HepG2 (cell line): Measurements from ENCODE around the gene COMP. TPM values are rescaled to one million over a fixed set of nuclear protein-coding genes. Genes with fewer than 3 reads are reported as not detected.

ENCODE experiments used
- AGO1 ChIP-seq: fragments of 200-400 bp; formaldehyde crosslinking; IDR thresholded peaks from 2 replicates; pipeline ENCODE4 v1.6.1; 2017; ENCODE audit warnings: mild to moderate bottlenecking, low read depth, low read length, moderate library complexity; ENCODE audit not compliant: poor library complexity, severe bottlenecking
- DNMT1 ChIP-seq: sonication (generic); formaldehyde crosslinking; IDR thresholded peaks from 2 replicates; pipeline ENCODE4 v1.5.1; 2020; ENCODE audit warnings: mild to moderate bottlenecking, missing genetic modification reagents
- HMG20B ChIP-seq: conservative IDR thresholded peaks from 2 replicates; pipeline ENCODE4 v1.6.1; 2016; ENCODE audit warnings: missing genetic modification reagents, missing compliant biosample characterization
- RBM39 ChIP-seq: fragments of 200-400 bp; formaldehyde crosslinking; IDR thresholded peaks from one replicate; pipeline ENCODE4 v1.6.1; 2018; ENCODE audit warnings: antibody characterized with exemption, mild to moderate bottlenecking, low read depth, low read length; ENCODE audit not compliant: poor library complexity, severe bottlenecking
- RFXAP ChIP-seq: sonication (generic); formaldehyde crosslinking; IDR thresholded peaks from 2 replicates; pipeline ENCODE4 v1.4.0; 2020; ENCODE audit warnings: missing genetic modification reagents, borderline replicate concordance
- RNF2 ChIP-seq: fragments of 450-650 bp; conservative IDR thresholded peaks from 2 replicates; pipeline ENCODE4 v1.6.1; 2016; ENCODE audit warnings: low read depth
- SMAD1 ChIP-seq: sonication (generic); formaldehyde crosslinking; IDR thresholded peaks from 2 replicates; pipeline ENCODE4 v1.4.0; 2020; ENCODE audit warnings: missing genetic modification reagents, low read depth, mild to moderate bottlenecking, borderline replicate concordance
- TGIF2 ChIP-seq: IDR thresholded peaks from 2 replicates; pipeline ENCODE4 v1.6.1; 2016; ENCODE audit warnings: control low read depth, missing compliant biosample characterization
- XRCC5 ChIP-seq: fragments of 200-400 bp; formaldehyde crosslinking; optimal IDR thresholded peaks from 2 replicates; pipeline ENCODE3; 2017; ENCODE audit warnings: mild to moderate bottlenecking, low read length
- ZNF234 ChIP-seq: sonication (generic); formaldehyde crosslinking; conservative IDR thresholded peaks from 2 replicates; pipeline ENCODE4 v1.5.1; 2020; ENCODE audit warnings: mild to moderate bottlenecking, missing genetic modification reagents
- polyA plus RNA-seq, 8 experiments: library from polyadenylated mRNA; depleted of rRNA in 3 of 8; stranded (reverse) in 7 of 8; unstranded in 1 of 8; fragments of >200 nt; fragmentation: Illumina TruSeq in 4 of 8; extraction: Trizol in 4 of 8; gene quantifications; 2 replicates each; pipeline versions ENCODE4 v1.2.1 to v1.2.3, GENCODE V29; 2011 to 2016; ENCODE audit warnings: low read depth in 4 of 8, missing spikeins in 1 of 8, mixed read lengths in 1 of 8; ENCODE audit not compliant: insufficient read depth in 1 of 8
- total RNA-seq, 5 experiments: library from RNA; depleted of rRNA; stranded (reverse); fragments of >200 nt; fragmentation: Illumina TruSeq; extraction: Trizol; gene quantifications; 2 replicates each; pipeline ENCODE4 v1.2.3, GENCODE V29; 2016; ENCODE audit warnings: low read depth in 1 of 5
- TF ChIP-seq, protein P1 (sequence below): sonication (generic); formaldehyde crosslinking; conservative IDR thresholded peaks from 2 replicates; pipeline ENCODE4 v1.8.0; 2022; ENCODE audit warnings: low read depth, missing genetic modification reagents
- TF ChIP-seq, protein P2 (sequence below): sonication (generic); formaldehyde crosslinking; IDR thresholded peaks from 2 replicates; pipeline ENCODE4 v1.5.0; 2020; ENCODE audit warnings: mild to moderate bottlenecking, missing genetic modification reagents
- TF ChIP-seq, protein P3 (sequence below): sonication (generic); formaldehyde crosslinking; IDR thresholded peaks from 2 replicates; pipeline ENCODE4 v1.8.0; 2022; ENCODE audit warnings: mild to moderate bottlenecking, missing genetic modification reagents, borderline replicate concordance
- TF ChIP-seq, protein P4 (sequence below): IDR thresholded peaks from 2 replicates; pipeline ENCODE4 v1.6.1; 2018; ENCODE audit warnings: missing genetic modification reagents, mild to moderate bottlenecking, missing compliant biosample characterization
- TF ChIP-seq, protein P5 (sequence below): sonication (generic); formaldehyde crosslinking; IDR thresholded peaks from 2 replicates; pipeline ENCODE4 v1.4.0; 2020; ENCODE audit warnings: missing genetic modification reagents

Gene COMP
- total and polyA plus RNA-seq, 2 of the 13 experiments (the other 11 are each of a cell fraction or from before 2014, with no cell fraction given) = 0.04 to 0.13 TPM

DNA sequence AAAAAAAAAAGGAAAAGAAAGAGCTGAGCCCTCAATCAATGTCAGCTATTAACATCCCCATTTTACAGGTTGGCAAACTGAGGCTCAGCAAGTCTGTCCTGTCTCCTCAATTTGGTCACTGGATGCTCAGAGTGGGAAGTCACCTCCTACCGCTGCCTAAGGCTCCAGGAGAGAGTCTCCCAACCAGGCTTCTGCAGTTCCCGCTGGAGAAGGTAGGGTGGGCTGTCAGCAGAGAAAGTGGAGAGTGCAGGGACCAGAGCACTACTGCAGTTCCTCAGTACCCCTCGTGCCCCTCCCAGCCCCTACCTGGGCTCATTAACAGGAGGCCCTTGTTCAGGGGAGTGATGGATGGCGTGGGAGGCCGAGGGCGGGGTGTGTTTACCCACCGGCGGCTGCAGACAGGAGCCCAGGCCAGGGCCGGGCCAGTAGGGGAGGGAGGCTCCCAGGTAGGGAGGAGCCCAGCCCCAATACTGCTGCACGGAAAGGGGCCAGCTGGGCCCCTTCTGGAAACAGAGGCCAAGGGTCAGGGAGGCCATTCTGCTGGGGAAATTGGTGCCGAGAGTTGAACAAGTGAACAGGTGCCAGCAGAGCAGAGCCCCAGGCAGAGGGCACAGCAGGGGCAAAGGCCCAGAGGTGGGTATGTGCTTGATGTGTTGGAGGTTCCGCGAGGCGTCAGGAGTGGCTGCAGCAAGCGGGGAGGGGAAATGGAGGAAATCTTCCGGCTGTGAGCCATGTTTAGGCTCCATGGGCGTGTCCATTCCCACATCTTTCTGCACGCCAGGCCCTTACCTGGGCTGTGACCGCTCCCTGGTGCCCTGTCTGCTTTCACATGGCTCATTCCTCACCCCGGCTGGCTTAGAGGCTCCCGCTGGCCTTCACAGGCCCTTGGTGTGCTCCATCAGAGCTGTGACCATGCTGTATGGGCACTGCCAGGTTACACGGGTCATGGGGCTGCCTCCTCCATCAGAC lies 7.6 kb upstream of the COMP start (continued):
- TF ChIP-seq, protein P1, sequence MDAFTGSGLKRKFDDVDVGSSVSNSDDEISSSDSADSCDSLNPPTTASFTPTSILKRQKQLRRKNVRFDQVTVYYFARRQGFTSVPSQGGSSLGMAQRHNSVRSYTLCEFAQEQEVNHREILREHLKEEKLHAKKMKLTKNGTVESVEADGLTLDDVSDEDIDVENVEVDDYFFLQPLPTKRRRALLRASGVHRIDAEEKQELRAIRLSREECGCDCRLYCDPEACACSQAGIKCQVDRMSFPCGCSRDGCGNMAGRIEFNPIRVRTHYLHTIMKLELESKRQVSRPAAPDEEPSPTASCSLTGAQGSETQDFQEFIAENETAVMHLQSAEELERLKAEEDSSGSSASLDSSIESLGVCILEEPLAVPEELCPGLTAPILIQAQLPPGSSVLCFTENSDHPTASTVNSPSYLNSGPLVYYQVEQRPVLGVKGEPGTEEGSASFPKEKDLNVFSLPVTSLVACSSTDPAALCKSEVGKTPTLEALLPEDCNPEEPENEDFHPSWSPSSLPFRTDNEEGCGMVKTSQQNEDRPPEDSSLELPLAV (CRISPR knock-in tag) = no peak
- TF ChIP-seq XRCC5 = no peak
- TF ChIP-seq TGIF2 (CRISPR knock-in tag) = no peak
- TF ChIP-seq HMG20B (CRISPR knock-in tag) = no peak
- TF ChIP-seq RNF2 = no peak
- no peak for TF ChIP-seq AGO1
- 0 out of 2 replicates have a peak, but pooled peaks have one; percentile 27 for TF ChIP-seq RFXAP (CRISPR knock-in tag)
- TF ChIP-seq, protein P2, sequence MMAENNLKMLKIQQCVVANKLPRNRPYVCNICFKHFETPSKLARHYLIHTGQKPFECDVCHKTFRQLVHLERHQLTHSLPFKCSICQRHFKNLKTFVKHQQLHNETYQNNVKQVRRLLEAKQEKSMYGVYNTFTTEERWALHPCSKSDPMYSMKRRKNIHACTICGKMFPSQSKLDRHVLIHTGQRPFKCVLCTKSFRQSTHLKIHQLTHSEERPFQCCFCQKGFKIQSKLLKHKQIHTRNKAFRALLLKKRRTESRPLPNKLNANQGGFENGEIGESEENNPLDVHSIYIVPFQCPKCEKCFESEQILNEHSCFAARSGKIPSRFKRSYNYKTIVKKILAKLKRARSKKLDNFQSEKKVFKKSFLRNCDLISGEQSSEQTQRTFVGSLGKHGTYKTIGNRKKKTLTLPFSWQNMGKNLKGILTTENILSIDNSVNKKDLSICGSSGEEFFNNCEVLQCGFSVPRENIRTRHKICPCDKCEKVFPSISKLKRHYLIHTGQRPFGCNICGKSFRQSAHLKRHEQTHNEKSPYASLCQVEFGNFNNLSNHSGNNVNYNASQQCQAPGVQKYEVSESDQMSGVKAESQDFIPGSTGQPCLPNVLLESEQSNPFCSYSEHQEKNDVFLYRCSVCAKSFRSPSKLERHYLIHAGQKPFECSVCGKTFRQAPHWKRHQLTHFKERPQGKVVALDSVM (CRISPR knock-in tag) = peak; percentile 89
- TF ChIP-seq, protein P3, sequence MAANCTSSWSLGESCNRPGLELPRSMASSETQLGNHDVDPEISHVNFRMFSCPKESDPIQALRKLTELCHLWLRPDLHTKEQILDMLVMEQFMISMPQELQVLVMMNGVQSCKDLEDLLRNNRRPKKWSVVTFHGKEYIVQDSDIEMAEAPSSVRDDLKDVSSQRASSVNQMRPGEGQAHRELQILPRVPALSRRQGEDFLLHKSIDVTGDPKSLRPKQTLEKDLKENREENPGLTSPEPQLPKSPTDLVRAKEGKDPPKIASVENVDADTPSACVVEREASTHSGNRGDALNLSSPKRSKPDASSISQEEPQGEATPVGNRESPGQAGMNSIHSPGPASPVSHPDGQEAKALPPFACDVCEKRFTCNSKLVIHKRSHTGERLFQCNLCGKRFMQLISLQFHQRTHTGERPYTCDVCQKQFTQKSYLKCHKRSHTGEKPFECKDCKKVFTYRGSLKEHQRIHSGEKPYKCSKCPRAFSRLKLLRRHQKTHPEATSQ (CRISPR knock-in tag) = no peak
- TF ChIP-seq SMAD1 (CRISPR knock-in tag) = no peak
- TF ChIP-seq, protein P4, sequence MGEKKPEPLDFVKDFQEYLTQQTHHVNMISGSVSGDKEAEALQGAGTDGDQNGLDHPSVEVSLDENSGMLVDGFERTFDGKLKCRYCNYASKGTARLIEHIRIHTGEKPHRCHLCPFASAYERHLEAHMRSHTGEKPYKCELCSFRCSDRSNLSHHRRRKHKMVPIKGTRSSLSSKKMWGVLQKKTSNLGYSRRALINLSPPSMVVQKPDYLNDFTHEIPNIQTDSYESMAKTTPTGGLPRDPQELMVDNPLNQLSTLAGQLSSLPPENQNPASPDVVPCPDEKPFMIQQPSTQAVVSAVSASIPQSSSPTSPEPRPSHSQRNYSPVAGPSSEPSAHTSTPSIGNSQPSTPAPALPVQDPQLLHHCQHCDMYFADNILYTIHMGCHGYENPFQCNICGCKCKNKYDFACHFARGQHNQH (CRISPR knock-in tag) = no peak; the same call in 1 of the 2 replicates
- TF ChIP-seq, protein P5, sequence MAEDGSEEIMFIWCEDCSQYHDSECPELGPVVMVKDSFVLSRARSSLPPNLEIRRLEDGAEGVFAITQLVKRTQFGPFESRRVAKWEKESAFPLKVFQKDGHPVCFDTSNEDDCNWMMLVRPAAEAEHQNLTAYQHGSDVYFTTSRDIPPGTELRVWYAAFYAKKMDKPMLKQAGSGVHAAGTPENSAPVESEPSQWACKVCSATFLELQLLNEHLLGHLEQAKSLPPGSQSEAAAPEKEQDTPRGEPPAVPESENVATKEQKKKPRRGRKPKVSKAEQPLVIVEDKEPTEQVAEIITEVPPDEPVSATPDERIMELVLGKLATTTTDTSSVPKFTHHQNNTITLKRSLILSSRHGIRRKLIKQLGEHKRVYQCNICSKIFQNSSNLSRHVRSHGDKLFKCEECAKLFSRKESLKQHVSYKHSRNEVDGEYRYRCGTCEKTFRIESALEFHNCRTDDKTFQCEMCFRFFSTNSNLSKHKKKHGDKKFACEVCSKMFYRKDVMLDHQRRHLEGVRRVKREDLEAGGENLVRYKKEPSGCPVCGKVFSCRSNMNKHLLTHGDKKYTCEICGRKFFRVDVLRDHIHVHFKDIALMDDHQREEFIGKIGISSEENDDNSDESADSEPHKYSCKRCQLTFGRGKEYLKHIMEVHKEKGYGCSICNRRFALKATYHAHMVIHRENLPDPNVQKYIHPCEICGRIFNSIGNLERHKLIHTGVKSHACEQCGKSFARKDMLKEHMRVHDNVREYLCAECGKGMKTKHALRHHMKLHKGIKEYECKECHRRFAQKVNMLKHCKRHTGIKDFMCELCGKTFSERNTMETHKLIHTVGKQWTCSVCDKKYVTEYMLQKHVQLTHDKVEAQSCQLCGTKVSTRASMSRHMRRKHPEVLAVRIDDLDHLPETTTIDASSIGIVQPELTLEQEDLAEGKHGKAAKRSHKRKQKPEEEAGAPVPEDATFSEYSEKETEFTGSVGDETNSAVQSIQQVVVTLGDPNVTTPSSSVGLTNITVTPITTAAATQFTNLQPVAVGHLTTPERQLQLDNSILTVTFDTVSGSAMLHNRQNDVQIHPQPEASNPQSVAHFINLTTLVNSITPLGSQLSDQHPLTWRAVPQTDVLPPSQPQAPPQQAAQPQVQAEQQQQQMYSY (CRISPR knock-in tag) = no peak
- no peak for TF ChIP-seq ZNF234 (CRISPR knock-in tag)
- no peak for TF ChIP-seq RBM39
- no peak for TF ChIP-seq DNMT1 (CRISPR knock-in tag)
